Vagina (tissue), 2 donors: ENCODE measurements around the gene CCDC183. TPM values are rescaled to one million over a fixed set of nuclear protein-coding genes. Genes with fewer than 3 reads are reported as not detected.
"Not testable (repeated sequence)": the region's sequence is repeated elsewhere in the genome, so short reads cannot be mapped to it uniquely, and the experiment has no call there.

Experiments
- DNase-seq, 2 donors: peaks; one replicate each; pipeline ENCODE4 v3.0.0-alpha.2; 2017; ENCODE audit errors: extremely low spot score in 2 of 2
- H3K27ac ChIP-seq: fragments of 200-600 bp; sonication (generic); one replicate; pipeline ENCODE4 v1.5.1; 2019
- H3K27me3 ChIP-seq: fragments of 200-600 bp; sonication (generic); one replicate; pipeline ENCODE4 v1.5.1; 2019
- H3K36me3 ChIP-seq, 2 donors: fragments of 200-600 bp; sonication (generic); one replicate each; pipeline ENCODE4 v1.5.1; 2017 to 2019
- H3K4me1 ChIP-seq: fragments of 200-600 bp; sonication (generic); one replicate; pipeline ENCODE4 v1.5.1; 2019
- H3K4me3 ChIP-seq, 2 donors: fragments of 200-600 bp; sonication (generic); 1 replicate in 1 of 2; 2 replicates in 1 of 2; pipeline ENCODE4 v1.5.1; 2016 to 2019
- H3K9me3 ChIP-seq: fragments of 200-600 bp; sonication (generic); one replicate; pipeline ENCODE4 v1.5.1; 2019
- POLR2A ChIP-seq, 2 donors: fragments of 450-650 bp; IDR thresholded peaks; one replicate each; pipeline ENCODE4 v1.6.1; 2017; ENCODE audit warnings: antibody characterized with exemption in 2 of 2, mild to moderate bottlenecking in 2 of 2, moderate library complexity in 2 of 2
- POLR2AphosphoS5 ChIP-seq, 2 donors: sonication (generic); formaldehyde crosslinking; IDR thresholded peaks; one replicate each; pipeline ENCODE4 v1.9.0; 2017; ENCODE audit warnings: antibody characterized with exemption in 2 of 2, mild to moderate bottlenecking in 2 of 2, low read depth in 1 of 2; ENCODE audit not compliant: insufficient read depth in 1 of 2
- intact Hi-C: fragments of 100-400 bp; cut with DNase I; formaldehyde crosslinking; loops from one replicate; pipeline ENCODE4 v1.15.1; 2023
- total RNA-seq: library from RNA; depleted of rRNA; stranded (reverse); fragments of >200 nt; gene quantifications from one replicate; pipeline ENCODE4 v1.2.3, GENCODE V29; 2016
- TF ChIP-seq, protein P1 (sequence below), 3 experiments: fragments of 450-650 bp in 2 of 3; fragments of 200-600 bp in 1 of 3; sonication (generic) in 1 of 3; IDR thresholded peaks; one replicate each; pipeline ENCODE4 v1.5.1; 2017 to 2019; ENCODE audit warnings: antibody characterized with exemption in 3 of 3, mild to moderate bottlenecking in 2 of 3, moderate library complexity in 2 of 3

The CCDC183 gene
- total RNA-seq, 1 donor from 2014 or later: not detected

DNA sequence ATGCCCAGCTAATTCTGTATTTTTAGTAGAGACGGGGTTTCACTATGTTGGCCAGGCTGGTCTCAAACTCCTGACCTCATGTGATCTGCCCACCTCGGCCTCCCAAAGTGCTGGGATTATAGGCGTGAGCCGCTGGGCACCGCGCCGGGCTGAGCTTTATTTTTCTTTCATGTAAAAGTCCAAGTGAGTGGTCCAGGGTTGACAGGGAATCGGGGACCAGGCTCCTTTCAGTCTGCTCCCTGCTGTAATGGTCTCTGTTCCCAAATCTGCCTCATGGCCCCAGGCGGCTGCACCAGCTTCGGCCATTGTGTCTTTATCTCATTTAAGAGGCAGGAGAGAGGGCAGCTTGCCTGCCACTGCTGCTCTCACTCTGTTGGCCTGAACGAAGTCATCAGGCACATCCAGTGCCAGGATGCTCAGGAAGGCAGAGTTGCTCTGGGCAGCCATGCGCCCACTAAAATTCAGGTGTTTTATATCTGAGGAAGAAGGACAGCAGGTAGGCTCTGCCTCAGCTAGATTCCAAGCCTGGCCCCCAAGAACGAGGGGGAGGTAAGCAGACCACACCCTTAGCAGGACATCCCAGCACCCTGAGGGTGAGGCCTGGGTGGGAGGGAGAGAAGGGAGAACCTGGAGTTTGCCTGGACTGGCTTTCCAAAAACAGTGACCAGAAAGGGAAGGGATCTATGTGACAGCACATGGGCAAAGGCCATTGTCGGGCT is 1.7 kb upstream of the CCDC183 start:
- intact Hi-C loops: no loop called here
- H3K4me1 ChIP-seq: peaks cover 35% of the 10 kb centered on the region
- H3K27ac ChIP-seq: no peak overlapping the region
- no peaks in the 10 kb centered on the region for H3K9me3 ChIP-seq
- no peak for DNase-seq
- H3K27me3 ChIP-seq: no peaks in the 10 kb centered on the region
- no peak for TF ChIP-seq POLR2AphosphoS5 (IDR thresholded peaks at IDR 0.05; ENCODE audit: insufficient read depth in 1 of 2, low read depth in 1 of 2)
- no peak for TF ChIP-seq POLR2A (IDR thresholded peaks at IDR 0.05)
- TF ChIP-seq, protein P1, sequence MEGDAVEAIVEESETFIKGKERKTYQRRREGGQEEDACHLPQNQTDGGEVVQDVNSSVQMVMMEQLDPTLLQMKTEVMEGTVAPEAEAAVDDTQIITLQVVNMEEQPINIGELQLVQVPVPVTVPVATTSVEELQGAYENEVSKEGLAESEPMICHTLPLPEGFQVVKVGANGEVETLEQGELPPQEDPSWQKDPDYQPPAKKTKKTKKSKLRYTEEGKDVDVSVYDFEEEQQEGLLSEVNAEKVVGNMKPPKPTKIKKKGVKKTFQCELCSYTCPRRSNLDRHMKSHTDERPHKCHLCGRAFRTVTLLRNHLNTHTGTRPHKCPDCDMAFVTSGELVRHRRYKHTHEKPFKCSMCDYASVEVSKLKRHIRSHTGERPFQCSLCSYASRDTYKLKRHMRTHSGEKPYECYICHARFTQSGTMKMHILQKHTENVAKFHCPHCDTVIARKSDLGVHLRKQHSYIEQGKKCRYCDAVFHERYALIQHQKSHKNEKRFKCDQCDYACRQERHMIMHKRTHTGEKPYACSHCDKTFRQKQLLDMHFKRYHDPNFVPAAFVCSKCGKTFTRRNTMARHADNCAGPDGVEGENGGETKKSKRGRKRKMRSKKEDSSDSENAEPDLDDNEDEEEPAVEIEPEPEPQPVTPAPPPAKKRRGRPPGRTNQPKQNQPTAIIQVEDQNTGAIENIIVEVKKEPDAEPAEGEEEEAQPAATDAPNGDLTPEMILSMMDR (IDR thresholded peaks at IDR 0.05): no peak
- H3K4me3 ChIP-seq: no peak overlapping the region
- H3K36me3 ChIP-seq: no peaks in the 10 kb centered on the region

DNA sequence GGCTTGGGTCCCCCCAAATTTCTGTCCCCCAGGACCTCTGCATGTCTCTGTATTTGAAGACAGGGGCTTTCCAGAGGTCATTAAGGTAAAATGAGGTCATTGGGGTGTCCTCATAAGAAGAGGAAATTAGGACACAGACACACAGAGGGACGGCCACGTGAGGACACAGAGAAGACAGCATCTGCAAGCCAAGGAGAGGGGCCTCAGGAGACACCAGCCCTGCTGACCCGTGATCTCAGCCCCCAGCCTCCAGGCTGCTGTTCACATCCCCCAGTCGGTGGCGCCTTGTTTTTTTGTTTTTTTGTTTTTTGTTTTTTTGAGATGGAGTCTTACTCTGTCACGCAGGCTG is 1.2 kb upstream of the CCDC183 start:
- TF ChIP-seq POLR2AphosphoS5 (IDR thresholded peaks at IDR 0.05; ENCODE audit: insufficient read depth in 1 of 2, low read depth in 1 of 2) (no peak), POLR2A (IDR thresholded peaks at IDR 0.05) (no peak)
- TF ChIP-seq, protein P1 (IDR thresholded peaks at IDR 0.05): no peak
- Histone ChIP-seq H3K9me3 (no peaks in the 10 kb centered on the region), H3K27ac (no peak overlapping the region), H3K4me1 (peaks cover 39% of the 10 kb centered on the region), H3K36me3 (no peaks in the 10 kb centered on the region), H3K4me3 (no peak overlapping the region), H3K27me3 (no peaks in the 10 kb centered on the region)
- intact Hi-C loops: no loop called here
- no peak for DNase-seq

DNA sequence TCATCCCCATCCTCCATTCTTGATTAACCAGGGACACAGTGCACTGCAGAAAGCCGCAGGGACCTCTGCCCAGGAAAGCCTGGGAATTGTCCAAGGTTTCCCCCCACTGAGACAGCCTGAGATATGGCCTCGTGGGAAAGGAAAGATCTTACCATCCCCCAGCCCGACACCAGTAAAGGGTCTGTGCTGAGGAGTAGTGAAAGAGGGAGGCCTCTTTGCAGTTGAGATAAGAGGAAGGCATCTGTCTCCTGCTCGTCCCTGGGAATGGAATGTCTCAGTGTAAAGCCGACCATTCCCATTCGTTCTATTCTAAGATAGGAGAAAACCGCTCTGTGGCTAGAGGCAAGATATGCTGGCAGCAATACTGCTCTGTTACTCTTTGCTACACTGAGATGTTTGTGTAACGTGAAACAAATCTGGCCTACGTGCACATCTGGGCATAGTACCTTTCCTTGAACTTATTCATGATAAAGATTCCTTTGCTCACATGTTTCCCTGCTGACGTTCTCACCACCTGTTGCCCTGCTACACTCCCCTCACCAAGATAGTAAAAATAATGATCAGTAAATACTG is 723 bp downstream of the CCDC183 start:
- H3K27ac ChIP-seq, DNase-seq, H3K4me3 ChIP-seq, H3K9me3 ChIP-seq, H3K27me3 ChIP-seq, intact Hi-C loops, H3K36me3 ChIP-seq: not testable (repeated sequence)
- peaks cover 42% of the 10 kb centered on the region for H3K4me1 ChIP-seq

DNA sequence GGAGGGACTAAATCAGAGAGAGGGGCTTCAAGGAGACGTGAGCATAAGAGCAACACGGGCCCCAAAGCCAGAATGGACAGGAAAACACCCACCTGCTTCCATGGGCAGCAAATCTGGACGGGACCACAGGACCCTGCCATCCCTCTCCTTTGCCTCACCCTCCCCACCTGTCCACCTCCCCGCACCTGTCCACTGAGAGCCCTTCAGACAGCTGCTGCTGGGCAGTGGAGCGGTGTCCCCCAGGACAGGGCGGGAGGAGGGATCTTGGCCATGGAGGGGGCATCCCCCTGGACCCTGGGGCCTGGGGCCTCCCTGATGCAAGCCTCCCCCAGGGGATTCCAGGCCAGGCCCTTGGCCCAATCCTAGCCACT is 2.6 kb downstream of the CCDC183 start:
- H3K27ac ChIP-seq: no peak overlapping the region
- TF ChIP-seq, protein P1 (IDR thresholded peaks at IDR 0.05): no peak
- TF ChIP-seq POLR2A (IDR thresholded peaks at IDR 0.05) (no peak), POLR2AphosphoS5 (IDR thresholded peaks at IDR 0.05; ENCODE audit: insufficient read depth in 1 of 2, low read depth in 1 of 2) (no peak)
- no peaks in the 10 kb centered on the region for H3K36me3 ChIP-seq
- no peaks in the 10 kb centered on the region for H3K9me3 ChIP-seq
- H3K27me3 ChIP-seq: no peaks in the 10 kb centered on the region
- intact Hi-C loops: no loop called here
- H3K4me1 ChIP-seq: peaks cover 30% of the 10 kb centered on the region
- H3K4me3 ChIP-seq: no peak overlapping the region
- no peak for DNase-seq

DNA sequence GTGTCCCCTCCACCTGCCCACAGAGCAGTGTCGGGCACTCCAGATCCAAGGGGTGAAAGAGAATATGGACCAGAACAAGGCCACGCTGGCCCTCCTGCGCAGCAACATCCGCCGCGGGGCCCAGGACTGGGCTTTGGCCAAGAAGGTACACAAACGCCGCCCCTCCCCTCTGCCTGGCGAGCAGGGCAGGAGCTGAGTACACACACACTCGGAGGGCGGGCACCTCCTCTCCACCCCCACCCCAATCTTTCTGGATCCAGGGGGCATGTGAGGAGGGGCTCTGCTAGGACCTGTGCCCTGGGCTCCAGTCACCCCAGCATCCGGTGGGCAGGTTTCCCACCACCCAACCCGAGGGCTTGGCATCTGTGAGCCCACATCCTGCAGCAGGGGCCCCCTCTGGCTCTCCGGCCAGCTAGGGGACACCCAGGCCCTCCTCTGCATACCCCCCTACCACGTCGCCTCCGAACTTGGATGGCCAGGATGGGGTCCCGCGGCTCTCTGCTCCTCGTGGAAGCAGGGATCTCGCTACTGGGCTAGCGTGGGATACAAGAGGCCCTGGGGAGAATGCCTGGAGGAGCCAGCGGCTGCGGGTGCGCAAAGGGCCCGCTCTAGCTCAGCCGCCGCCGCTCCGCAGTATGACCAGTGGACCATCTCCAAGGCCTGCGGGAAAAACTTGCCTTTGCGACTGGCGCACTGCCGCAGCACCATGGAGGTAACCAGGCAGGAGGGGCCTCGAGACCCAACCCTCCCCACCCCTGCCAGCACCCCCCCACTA is 3.1 kb downstream of the CCDC183 start:
- H3K9me3 ChIP-seq: no peaks in the 10 kb centered on the region
- peak overlapping the region; percentile 9 to 36 for H3K4me3 ChIP-seq
- TF ChIP-seq POLR2AphosphoS5 (IDR thresholded peaks at IDR 0.05; ENCODE audit: insufficient read depth in 1 of 2, low read depth in 1 of 2) (no peak), POLR2A (IDR thresholded peaks at IDR 0.05) (no peak)
- TF ChIP-seq, protein P1 (IDR thresholded peaks at IDR 0.05): no peak
- peaks cover 30% of the 10 kb centered on the region for H3K4me1 ChIP-seq
- H3K27me3 ChIP-seq: no peaks in the 10 kb centered on the region
- intact Hi-C loops: no loop called here
- H3K27ac ChIP-seq: no peak overlapping the region
- no peaks in the 10 kb centered on the region for H3K36me3 ChIP-seq
- DNase-seq: peak in 1 of 2 donors; percentile 80
